ENCODE measurements around the gene TRMU.
"Not testable (repeated sequence)": the region's sequence is repeated elsewhere in the genome, so short reads cannot be mapped to it uniquely, and the experiment has no call there.

TRMU gene

DNA sequence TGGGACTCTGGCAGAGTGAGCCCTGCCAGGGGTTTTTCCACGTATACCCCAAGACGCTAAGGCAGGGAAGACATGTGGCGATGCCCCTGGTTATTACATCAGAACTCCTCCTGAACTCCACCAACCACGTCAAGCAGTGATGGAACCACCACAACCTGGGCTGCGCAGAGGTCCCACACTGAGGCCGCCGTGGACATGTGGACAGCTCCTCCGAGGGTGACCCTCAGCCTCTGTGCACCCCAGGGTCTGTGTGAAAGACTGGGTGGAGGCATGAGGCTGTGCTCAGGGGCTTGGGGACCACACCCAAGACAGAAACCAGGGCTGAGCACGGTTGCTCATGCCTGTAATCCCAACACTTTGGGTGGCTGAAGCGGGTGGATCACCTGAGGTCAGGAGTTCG is 52.2 kb downstream of the TRMU start:
- DNase-seq (ENCODE audit: low read depth in 2 of 2), result no peak

GRCh38 chr22:46388647-46389046 is 53.1 kb downstream of the TRMU start:
- no peak for DNase-seq (ENCODE audit: low read depth in 2 of 2)

DNA sequence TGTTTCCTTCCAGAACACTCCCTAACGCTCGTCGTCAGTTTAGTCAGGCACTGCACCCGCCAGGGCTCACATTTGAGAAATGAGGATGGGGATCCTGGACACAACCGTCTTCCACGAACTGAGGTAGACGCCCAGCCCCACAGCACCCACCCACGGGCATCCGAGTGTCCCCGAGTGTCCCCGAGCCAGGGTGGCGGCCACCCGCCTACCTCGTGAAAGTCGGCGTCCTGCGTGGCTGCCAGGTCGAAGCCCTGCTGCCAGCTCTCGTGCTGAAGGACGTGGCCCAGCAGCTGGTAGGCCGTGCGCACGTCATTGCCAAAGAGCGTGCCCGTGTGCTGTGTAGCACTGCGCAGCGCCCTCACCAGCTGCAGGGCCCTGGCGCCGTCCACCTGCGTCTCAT is 53.6 kb downstream of the TRMU start:
- DNase-seq (ENCODE audit: low read depth in 2 of 2), result no peak

DNA sequence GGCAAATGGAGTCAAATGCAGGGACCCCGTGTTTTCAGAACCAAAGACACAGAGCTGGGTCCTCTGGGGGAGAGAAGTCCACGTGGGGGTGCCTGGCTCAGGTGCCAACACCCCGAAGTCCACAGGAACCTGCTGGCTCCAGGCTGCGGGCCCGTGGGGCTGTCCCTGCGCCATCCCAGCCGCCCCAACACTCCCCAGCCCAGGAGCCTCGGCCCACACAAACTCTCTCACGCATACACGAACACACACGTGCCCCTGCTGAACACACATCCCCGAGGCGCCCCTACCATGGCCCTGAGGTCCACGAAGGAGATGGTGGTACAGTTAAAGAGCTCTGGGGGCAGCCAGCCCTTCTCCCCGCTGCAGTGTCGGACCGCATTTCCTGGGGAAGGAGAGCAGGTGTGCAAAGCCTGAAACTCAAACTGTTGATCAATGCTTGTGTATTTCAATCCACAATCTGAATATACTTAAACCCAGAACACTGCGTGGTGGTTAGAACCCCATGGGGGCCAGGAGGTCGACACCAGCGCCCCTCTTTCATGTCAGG is 54.7 kb downstream of the TRMU start:
- DNase-seq (ENCODE audit: low read depth in 2 of 2), result no peak

- DNase-seq (ENCODE audit: low read depth in 2 of 2), result no peak
These were observed 55.3 kb downstream of the TRMU start for GRCh38 chr22:46390652-46391301.

GRCh38 chr22:46391486-46392136 is 56.1 kb downstream of the TRMU start:
- no peak for DNase-seq (ENCODE audit: low read depth in 2 of 2)

GRCh38 chr22:46392137-46392844 is 56.8 kb downstream of the TRMU start:
- no peak for DNase-seq (ENCODE audit: low read depth in 2 of 2)

DNA sequence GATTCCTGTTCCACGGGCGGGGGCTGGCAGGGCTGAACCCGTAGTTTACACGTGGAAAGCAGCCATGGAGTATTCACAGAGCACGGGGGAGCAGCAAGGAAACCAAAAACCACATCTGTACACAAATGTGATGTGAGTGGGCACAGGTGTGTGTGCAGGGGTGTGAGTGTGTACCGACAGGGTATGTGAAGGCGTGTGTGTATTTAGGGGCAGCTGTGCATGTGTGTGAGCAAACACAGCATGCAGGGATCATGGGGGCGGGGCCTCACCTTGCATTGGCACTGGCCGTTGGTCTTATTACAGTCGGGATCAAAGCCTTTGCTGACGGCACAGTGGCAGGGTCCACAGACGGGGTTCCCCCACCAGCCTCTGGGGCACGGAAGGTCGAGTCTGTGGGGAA is 58.4 kb downstream of the TRMU start:
- DNase-seq (ENCODE audit: low read depth in 2 of 2), result no peak

- DNase-seq (ENCODE audit: low read depth in 2 of 2), result no peak
These were observed 59.1 kb downstream of the TRMU start for GRCh38 chr22:46394622-46395021.

GRCh38 chr22:46395145-46395544 is 59.6 kb downstream of the TRMU start:
- DNase-seq (ENCODE audit: low read depth in 2 of 2), result no peak

DNA sequence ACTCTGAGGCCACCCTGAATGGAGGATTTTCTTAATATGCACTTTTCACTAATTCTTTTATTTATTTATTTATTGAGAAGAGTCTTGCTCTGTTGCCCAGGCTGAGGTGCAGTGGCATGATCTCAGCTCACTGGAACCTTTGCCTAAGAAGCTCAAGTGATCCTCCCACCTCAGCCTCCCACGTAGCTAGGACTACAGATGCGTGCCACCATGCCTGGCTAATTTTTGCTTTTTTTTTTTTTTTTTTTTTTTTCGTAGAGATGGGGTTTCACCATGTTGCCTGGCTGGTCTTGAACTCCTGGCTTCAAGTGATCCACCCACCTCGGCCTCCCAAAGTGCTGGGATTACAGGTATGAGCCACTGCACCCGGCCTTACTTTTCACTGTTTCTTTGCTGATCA is 61.5 kb downstream of the TRMU start:
- not testable (repeated sequence) for DNase-seq (ENCODE audit: low read depth in 2 of 2)

DNA sequence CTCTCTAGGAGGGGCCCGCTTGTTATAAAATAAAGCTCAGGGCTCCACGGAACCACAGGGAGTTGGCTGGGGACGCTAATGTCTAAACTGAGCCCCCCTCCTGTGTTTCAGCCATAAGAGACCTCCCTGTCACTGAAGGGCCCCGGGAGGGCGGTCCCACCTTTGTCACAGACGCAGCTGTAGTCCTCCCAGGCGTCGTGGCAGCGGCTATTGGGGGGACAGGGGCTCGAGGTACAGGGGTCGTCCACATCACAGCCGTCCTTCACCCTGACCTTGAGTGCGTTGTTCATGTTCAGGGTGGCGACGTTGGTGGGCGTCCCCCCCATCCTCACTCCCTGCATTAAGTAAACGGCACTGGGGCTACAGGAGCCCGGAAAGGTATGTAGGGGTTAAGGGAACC is 62.0 kb downstream of the TRMU start:
- DNase-seq (ENCODE audit: low read depth in 2 of 2), result no peak

DNA sequence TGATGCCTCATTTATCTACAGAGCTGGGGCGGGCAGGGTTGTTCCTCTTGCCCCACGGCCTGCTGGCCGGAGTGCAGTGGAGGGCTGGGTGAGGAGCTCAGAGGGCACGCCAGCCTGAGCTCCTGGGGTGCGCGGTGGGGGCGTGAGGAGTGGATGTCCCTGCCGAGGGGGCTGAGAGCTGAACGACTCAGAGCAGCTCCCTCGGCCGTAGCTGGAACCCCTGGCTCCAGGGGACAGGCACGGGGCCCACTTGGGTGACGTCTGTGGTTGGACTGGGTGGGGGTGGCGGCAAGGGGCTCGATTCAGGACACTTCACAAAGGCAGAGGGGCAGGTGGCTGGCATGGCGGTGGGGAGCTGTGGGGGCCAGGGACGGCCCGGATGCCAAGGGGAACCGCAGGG is 62.4 kb downstream of the TRMU start:
- no peak for DNase-seq (ENCODE audit: low read depth in 2 of 2)

GRCh38 chr22:46399251-46400024 is 63.9 kb downstream of the TRMU start:
- DNase-seq (ENCODE audit: low read depth in 2 of 2), result no peak

GRCh38 chr22:46401370-46401769 is 65.9 kb downstream of the TRMU start:
- DNase-seq (ENCODE audit: low read depth in 2 of 2), result no peak

DNA sequence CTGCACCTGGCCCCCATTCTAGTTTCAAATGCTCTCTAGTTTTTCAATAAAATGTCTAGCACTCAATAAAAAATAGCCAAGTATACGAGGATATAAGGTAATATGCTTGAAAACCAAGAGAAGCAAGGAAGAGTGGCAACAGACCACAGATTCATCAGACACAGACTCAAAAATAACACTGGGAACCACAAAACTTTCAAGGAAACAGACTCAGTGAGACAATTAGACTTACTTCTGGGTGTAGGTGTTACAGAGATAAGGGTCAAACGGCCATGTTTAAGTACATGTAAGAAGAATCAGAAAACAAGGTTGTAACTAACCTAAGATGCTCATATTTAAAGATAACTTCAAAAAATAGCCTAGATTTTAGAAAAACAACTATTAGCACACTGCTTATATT is 67.0 kb downstream of the TRMU start:
- no peak for DNase-seq (ENCODE audit: low read depth in 2 of 2)

DNA sequence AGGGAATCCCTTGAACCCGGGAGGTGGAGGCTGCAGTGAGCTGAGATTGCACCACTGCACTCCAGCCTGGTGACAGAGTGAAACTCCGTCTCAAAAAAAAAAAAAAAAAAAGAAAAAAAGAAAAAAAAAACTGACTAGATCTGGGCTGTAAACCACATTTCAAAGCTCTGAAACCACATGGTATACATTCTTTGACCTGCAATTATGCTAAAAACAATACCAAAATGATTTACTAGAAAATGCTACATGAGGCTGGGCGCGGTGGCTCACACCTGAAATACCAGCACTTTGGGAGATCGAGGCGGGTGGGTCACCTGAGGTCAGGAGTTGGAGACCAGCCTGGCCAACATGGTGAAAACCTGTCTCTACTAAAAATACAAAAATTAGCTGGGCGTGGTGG is 68.4 kb downstream of the TRMU start:
- not testable (repeated sequence) for DNase-seq (ENCODE audit: low read depth in 2 of 2)

GRCh38 chr22:46405901-46406300 is 70.4 kb downstream of the TRMU start:
- no peak for DNase-seq (ENCODE audit: low read depth in 2 of 2)

- no peak for DNase-seq (ENCODE audit: low read depth in 2 of 2)
These were observed 70.8 kb downstream of the TRMU start for GRCh38 chr22:46406349-46406748.

DNA sequence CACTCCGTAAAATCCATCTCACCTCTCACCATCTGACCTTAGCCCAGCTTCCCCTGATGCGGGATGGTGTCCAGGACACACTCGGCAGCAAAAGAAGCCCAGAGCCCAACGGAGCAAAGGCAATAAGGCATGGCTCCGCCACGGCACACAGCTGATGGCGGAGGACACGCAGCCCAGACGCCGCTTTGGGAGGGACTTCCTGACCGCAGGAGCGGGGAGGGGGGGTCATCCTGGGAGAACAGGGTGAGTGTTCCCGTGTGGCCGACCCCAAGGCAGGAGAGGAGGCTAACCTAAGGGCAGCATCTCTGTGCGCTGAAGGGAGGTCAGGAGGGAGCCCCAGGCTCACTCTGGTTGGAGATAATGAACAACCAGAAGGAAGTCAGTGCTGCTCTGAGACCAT is 71.3 kb downstream of the TRMU start:
- DNase-seq (ENCODE audit: low read depth in 2 of 2), result no peak

Measured in stimulated activated CD4-positive, alpha-beta T cell treated with anti-CD3 and anti-CD28 coated beads, Interleukin-4, amount 100 ng/mL, for 48 hours (primary cell).